H1 (cell line): ENCODE data around the gene MYO1D.

Source experiments
- BCL11A ChIP-seq, 2 experiments: IDR thresholded peaks; one replicate each; pipeline ENCODE4 v1.6.1; 2011; ENCODE audit warnings: low read depth in 2 of 2, low read length in 2 of 2, mild to moderate bottlenecking in 2 of 2
- JUND ChIP-seq: IDR thresholded peaks from 2 replicates; pipeline ENCODE4 v1.6.1; 2011; ENCODE audit warnings: mild to moderate bottlenecking, improper control_type of control experiment, low read length
- MAFK ChIP-seq: IDR thresholded peaks from 2 replicates; pipeline ENCODE4 v1.6.1; 2012; ENCODE audit warnings: low read depth, mild to moderate bottlenecking, improper control_type of control experiment, low read length
- PHF8 ChIP-seq: fragments of 200-600 bp; sonication (generic); conservative IDR thresholded peaks from 2 replicates; pipeline ENCODE4 v1.7.1; 2012; ENCODE audit warnings: low read depth, mild to moderate bottlenecking, inconsistent platforms, low read length, moderate library complexity
- POLR2AphosphoS5 ChIP-seq: IDR thresholded peaks from 2 replicates; pipeline ENCODE4 v1.6.1; 2011; ENCODE audit warnings: low read depth, low read length
- SP2 ChIP-seq: IDR thresholded peaks from 2 replicates; pipeline ENCODE4 v1.6.1; 2012; ENCODE audit warnings: mild to moderate bottlenecking, low read length, inconsistent platforms
- TF ChIP-seq, protein P1 (sequence below), 3 experiments: IDR thresholded peaks; 1 replicate in 2 of 3; 2 replicates in 1 of 3; pipeline versions ENCODE4 v1.5.1 to v1.6.1; 2011; ENCODE audit warnings: low read length in 3 of 3, mild to moderate bottlenecking in 3 of 3, inconsistent platforms in 2 of 3, low read depth in 1 of 3, moderate library complexity in 1 of 3; ENCODE audit not compliant: insufficient read depth in 1 of 3; ENCODE audit errors: control extremely low read depth in 1 of 3
- TF ChIP-seq, protein P2 (sequence below): IDR thresholded peaks from 2 replicates; pipeline ENCODE4 v1.6.1; 2012; ENCODE audit warnings: inconsistent platforms

DNA sequence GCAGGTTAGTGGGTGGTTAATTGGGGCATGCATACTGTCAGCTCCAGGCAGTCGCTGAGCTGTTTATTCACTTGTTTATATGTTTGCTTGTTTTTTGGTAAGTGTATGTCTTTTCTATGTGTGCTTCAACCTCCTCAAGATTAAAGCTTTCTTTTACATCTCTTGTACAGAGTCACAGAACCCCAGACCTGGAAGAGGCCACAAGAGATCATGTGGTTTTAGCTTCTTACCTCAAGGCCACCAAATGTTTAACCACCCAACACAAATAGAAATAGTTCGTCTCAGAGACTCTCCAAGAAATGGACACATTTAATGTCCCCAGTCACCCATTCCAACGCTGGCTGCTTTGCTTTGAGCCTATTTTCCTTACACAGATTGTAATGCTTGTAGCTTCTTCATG is 39.2 kb upstream of the MYO1D start:
- no peak for TF ChIP-seq JUND
- TF ChIP-seq MAFK: no peak
- TF ChIP-seq, protein P1, sequence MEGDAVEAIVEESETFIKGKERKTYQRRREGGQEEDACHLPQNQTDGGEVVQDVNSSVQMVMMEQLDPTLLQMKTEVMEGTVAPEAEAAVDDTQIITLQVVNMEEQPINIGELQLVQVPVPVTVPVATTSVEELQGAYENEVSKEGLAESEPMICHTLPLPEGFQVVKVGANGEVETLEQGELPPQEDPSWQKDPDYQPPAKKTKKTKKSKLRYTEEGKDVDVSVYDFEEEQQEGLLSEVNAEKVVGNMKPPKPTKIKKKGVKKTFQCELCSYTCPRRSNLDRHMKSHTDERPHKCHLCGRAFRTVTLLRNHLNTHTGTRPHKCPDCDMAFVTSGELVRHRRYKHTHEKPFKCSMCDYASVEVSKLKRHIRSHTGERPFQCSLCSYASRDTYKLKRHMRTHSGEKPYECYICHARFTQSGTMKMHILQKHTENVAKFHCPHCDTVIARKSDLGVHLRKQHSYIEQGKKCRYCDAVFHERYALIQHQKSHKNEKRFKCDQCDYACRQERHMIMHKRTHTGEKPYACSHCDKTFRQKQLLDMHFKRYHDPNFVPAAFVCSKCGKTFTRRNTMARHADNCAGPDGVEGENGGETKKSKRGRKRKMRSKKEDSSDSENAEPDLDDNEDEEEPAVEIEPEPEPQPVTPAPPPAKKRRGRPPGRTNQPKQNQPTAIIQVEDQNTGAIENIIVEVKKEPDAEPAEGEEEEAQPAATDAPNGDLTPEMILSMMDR (IDR thresholded peaks at IDR 0.05; ENCODE audit: control extremely low read depth in 1 of 3, insufficient read depth in 1 of 3, low read depth in 1 of 3, low read length in 3 of 3): no peak
- TF ChIP-seq PHF8: no peak
- TF ChIP-seq, protein P2, sequence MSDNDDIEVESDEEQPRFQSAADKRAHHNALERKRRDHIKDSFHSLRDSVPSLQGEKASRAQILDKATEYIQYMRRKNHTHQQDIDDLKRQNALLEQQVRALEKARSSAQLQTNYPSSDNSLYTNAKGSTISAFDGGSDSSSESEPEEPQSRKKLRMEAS: no peak
- no peak for TF ChIP-seq POLR2AphosphoS5
- no peak for TF ChIP-seq BCL11A (IDR thresholded peaks at IDR 0.05; ENCODE audit: low read depth in 2 of 2, low read length in 2 of 2)
- no peak for TF ChIP-seq SP2
